ENCODE data around the gene WTAP.
A peak's percentile ranks its signal among the peaks of the same experiment; 100 is the strongest.
"Not testable (repeated sequence)": the region's sequence is repeated elsewhere in the genome, so short reads cannot be mapped to it uniquely, and the experiment has no call there.

The WTAP gene

GRCh38 chr6:159693894-159694545 is 33.3 kb upstream of the WTAP start:
- no peak for DNase-seq (ENCODE audit: low read depth in 2 of 2)

- peak in 1 of 2 experiments; percentile 42 for DNase-seq (ENCODE audit: low read depth in 2 of 2)
Measured at GRCh38 chr6:159695984-159696383, 31.3 kb upstream of the WTAP start.

GRCh38 chr6:159700970-159701369 is 26.3 kb upstream of the WTAP start:
- DNase-seq (ENCODE audit: low read depth in 2 of 2) = no peak

- DNase-seq (ENCODE audit: low read depth in 2 of 2) = peak; percentile 82 to 83
Measured at GRCh38 chr6:159701413-159701999, 25.8 kb upstream of the WTAP start.

- DNase-seq (ENCODE audit: low read depth in 2 of 2) = not testable (repeated sequence)
Measured at GRCh38 chr6:159710603-159711002, 16.7 kb upstream of the WTAP start.

GRCh38 chr6:159712389-159712788 is 14.9 kb upstream of the WTAP start:
- not testable (repeated sequence) for DNase-seq (ENCODE audit: low read depth in 2 of 2)

- DNase-seq (ENCODE audit: low read depth in 2 of 2) = no peak
Measured at GRCh38 chr6:159713984-159714383, 13.3 kb upstream of the WTAP start.

GRCh38 chr6:159714404-159714803 is 12.9 kb upstream of the WTAP start:
- no peak for DNase-seq (ENCODE audit: low read depth in 2 of 2)

- no peak for DNase-seq (ENCODE audit: low read depth in 2 of 2)
Measured at GRCh38 chr6:159715166-159715565, 12.1 kb upstream of the WTAP start.

GRCh38 chr6:159715605-159716004 is 11.7 kb upstream of the WTAP start:
- DNase-seq (ENCODE audit: low read depth in 2 of 2) = no peak

GRCh38 chr6:159716247-159717096 is 10.8 kb upstream of the WTAP start:
- peak; percentile 87 for DNase-seq (ENCODE audit: low read depth in 2 of 2)

GRCh38 chr6:159718634-159719033 is 8.7 kb upstream of the WTAP start:
- DNase-seq (ENCODE audit: low read depth in 2 of 2) = no peak

GRCh38 chr6:159719287-159719686 is 8.0 kb upstream of the WTAP start:
- no peak for DNase-seq (ENCODE audit: low read depth in 2 of 2)

- DNase-seq (ENCODE audit: low read depth in 2 of 2) = no peak
Measured at GRCh38 chr6:159720708-159721107, 6.6 kb upstream of the WTAP start.

- DNase-seq (ENCODE audit: low read depth in 2 of 2) = not testable (repeated sequence)
Measured at GRCh38 chr6:159721981-159722380, 5.3 kb upstream of the WTAP start.

- no peak for DNase-seq (ENCODE audit: low read depth in 2 of 2)
Measured at GRCh38 chr6:159722655-159723054, 4.7 kb upstream of the WTAP start.

GRCh38 chr6:159723259-159723658 is 4.0 kb upstream of the WTAP start:
- no peak for DNase-seq (ENCODE audit: low read depth in 2 of 2)

GRCh38 chr6:159724778-159725177 is 2.5 kb upstream of the WTAP start:
- no peak for DNase-seq (ENCODE audit: low read depth in 2 of 2)

- DNase-seq (ENCODE audit: low read depth in 2 of 2) = not testable (repeated sequence)
Measured at GRCh38 chr6:159725208-159725607, 2.1 kb upstream of the WTAP start.

GRCh38 chr6:159726255-159726917 is 920 bp upstream of the WTAP start:
- no peak for DNase-seq (ENCODE audit: low read depth in 2 of 2)

- no peak for DNase-seq (ENCODE audit: low read depth in 2 of 2)
Measured at GRCh38 chr6:159727717-159728445, 575 bp downstream of the WTAP start.

Measured in fibroblast of skin of left biceps (primary cell).